ENCODE measurements around the gene RRH.

The RRH gene

GRCh38 chr4:109887071-109887470 is 59.3 kb downstream of the RRH start:
- no peak for DNase-seq (ENCODE audit: low read depth)

GRCh38 chr4:109890076-109890475 is 62.3 kb downstream of the RRH start:
- DNase-seq (ENCODE audit: low read depth) = no peak
